ENCODE measurements around the gene EREG. TPM values are rescaled to one million over a fixed set of nuclear protein-coding genes. Genes with fewer than 3 reads are reported as not detected.
"Not testable (repeated sequence)": the region's sequence is repeated elsewhere in the genome, so short reads cannot be mapped to it uniquely, and the experiment has no call there.

Gene EREG
- total RNA-seq, 2 donors from 2014 or later = 0.07 TPM; not detected in 1

DNA sequence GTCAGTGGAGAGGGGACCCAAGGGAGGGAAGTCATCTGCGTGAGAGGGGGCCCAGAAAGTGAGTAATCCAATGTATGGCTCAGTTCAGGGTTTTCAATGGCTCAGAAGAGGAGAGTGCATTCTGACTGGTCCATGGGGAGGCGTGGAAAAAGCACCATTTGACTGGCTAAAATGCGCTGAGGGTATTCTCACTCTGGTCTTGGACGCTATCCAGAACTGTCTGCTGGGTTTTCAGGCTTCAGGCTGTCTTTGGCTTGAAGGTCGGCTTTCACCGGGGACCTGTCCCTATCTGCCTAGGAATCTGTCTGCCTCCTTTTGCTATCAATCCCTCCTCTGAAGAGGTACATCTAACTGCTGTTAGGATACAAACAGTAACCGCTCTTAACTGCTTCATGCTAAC is 30.3 kb upstream of the EREG start:
- no peak for ATAC-seq
- no peaks in the 10 kb centered on the region for H3K9me3 Mint-ChIP-seq
- no peak for DNase-seq (ENCODE audit: low spot score in 2 of 2)
- no peak overlapping the region for H3K27ac Mint-ChIP-seq
- H3K36me3 Mint-ChIP-seq = no peaks in the 10 kb centered on the region

DNA sequence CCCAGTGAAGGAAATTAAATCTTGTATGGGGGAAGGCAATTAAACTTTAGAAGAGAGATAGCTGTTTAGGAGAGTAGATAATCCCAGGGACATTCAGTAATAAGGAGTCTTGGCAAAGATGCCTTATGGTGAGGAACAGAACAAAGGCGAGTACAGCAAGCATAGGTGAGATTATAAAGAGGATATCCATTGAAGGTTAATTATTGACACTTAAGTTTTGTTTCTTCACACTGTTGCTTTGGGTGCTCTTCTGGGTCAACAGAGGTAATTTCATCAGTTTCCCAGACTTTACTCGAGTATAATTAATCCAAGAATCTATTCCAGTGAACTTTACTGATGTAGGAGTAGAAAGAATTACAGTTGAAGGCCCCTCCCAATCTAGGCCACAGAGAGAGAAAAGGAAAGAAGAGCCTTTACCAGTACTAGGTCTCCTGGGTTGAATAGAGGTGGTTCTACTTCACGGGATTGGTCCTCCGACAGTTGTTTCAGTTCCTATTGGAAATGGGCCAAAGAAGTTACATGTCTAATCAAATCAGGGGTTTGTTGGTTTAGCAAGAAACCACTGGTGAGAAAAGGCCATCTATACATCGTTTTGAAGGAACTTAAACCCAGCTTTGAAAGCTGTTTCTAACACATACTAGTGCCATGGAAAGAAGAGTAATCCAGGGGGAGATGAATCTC is 29.5 kb upstream of the EREG start:
- ATAC-seq (no peak), DNase-seq (ENCODE audit: low spot score in 2 of 2) (no peak)
- no peaks in the 10 kb centered on the region for H3K9me3 Mint-ChIP-seq
- no peaks in the 10 kb centered on the region for H3K36me3 Mint-ChIP-seq
- no peak overlapping the region for H3K27ac Mint-ChIP-seq

DNA sequence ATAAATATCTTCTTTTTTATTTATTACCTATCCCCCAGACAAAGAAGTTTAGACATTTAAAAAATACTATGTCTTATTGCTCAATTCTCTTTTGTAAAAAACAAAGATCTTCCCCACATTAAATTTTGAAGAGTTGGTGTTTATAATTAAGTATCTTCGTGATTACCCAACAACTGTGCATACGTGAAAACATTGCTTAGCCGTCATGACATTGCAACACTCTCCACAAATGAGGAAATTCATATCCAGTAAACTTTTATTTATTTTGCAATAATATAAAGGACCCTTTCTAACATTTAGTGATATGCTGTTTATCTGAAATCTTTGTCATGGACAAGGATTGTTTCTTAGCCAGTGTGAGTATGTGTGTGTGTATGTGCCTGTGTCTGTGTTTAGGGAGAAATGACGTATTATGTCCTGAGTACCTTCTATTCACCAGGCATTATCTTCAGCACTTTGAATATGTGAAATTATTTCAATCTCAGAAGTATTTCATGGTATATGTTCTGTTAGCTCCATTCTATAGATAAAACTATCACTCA is 26.1 kb upstream of the EREG start:
- H3K9me3 Mint-ChIP-seq = peaks cover 4 to 5% of the 10 kb centered on the region in 2 donors
- ATAC-seq = no peak
- no peak for DNase-seq (ENCODE audit: low spot score in 2 of 2)
- H3K36me3 Mint-ChIP-seq = peaks cover 0 to 20% of the 10 kb centered on the region in 2 donors
- no peak overlapping the region for H3K27ac Mint-ChIP-seq

DNA sequence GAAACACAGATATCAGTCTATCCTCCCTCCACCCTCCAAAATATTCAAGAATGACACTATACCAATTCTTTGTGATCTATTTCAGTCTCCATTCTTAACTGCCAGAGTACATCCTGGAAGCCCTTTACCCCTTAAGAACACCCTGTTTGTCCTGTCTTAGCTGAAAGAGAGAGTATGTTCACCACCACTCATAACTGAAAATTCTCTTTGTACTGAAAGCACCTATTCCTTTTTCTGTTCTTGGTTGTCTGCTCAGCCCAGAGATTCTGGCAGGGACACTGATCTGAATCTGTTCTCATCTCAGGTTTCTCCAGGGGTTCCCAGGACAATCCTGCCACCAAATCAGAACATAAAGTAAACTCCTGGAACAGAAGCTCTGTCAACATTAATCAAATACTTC is 25.4 kb upstream of the EREG start:
- ATAC-seq (no peak), DNase-seq (ENCODE audit: low spot score in 2 of 2) (no peak)
- Mint-ChIP-seq H3K36me3 (peaks cover 0 to 20% of the 10 kb centered on the region in 2 donors), H3K27ac (no peak overlapping the region), H3K9me3 (peaks cover 4 to 5% of the 10 kb centered on the region in 2 donors)

DNA sequence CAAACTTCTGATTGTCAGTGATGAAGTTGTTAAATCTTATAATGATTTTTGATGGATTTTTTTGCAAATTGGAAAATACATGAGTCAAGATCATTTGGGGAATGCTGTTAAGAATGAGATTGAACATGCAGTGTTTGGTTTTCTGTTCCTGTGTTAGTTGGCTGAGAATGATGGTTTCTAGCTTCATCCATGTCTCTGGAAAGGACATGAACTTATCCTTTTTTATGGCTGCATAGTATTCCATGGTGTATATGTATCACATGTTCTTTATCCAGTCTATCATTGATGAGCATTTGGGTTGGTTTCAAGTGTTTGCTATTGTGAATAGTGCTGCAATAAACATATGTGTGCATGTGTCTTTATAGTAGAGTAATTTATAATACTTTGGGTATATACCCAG is 24.5 kb upstream of the EREG start:
- not testable (repeated sequence) for H3K27ac Mint-ChIP-seq; H3K9me3 Mint-ChIP-seq; DNase-seq (ENCODE audit: low spot score in 2 of 2); ATAC-seq
- H3K36me3 Mint-ChIP-seq = peaks cover 0 to 25% of the 10 kb centered on the region in 2 donors

DNA sequence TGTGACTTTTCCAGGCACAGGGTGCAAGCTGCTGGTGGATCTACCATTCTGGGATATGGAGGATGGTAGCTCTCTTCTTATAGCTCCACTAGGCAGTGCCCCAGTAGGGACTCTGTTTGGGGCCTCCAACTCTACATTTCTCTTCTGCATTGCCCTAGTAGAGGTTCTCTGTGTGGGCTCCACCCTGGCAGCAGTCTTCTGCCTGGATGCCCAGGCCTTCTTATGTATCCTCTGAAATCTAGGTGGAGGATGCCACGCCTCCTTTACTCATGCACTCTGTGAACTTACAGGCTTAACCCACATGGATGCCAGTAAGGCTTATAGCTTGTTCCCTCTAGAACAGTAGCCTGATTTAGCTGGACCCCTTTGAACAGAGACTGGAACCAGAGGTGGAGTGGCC is 20.9 kb upstream of the EREG start:
- Mint-ChIP-seq H3K9me3 (peaks cover 5 to 10% of the 10 kb centered on the region in 2 donors), H3K27ac (no peak overlapping the region)
- no peak for ATAC-seq

DNA sequence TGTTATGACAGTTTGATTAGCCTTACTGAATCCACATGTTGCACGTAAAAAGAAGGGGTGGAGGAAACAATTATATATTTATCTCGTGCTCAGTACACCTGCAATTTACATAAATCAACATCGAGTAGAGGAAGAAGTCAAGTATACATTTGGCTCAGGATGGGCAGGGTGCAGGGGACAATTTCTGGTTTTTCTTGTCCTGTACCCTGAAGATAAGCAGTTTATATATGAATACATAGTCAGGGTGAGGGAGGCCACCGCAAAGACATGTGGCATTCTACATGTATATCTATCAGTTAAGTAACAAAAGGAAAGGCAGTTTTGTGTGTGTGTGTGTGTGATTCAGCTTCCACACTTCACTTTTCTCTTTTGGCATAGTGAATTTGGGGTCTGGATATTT is 11.1 kb upstream of the EREG start:
- DNase-seq (ENCODE audit: low spot score in 2 of 2) = no peak
- no peaks in the 10 kb centered on the region for H3K36me3 Mint-ChIP-seq
- ATAC-seq = no peak
- H3K9me3 Mint-ChIP-seq = no peaks in the 10 kb centered on the region
- no peak overlapping the region for H3K27ac Mint-ChIP-seq

More for the DNA sequence above, 20.9 kb upstream of the EREG start:
- no peak for DNase-seq (ENCODE audit: low spot score in 2 of 2)
- peaks cover 0 to 27% of the 10 kb centered on the region in 2 donors for H3K36me3 Mint-ChIP-seq

DNA sequence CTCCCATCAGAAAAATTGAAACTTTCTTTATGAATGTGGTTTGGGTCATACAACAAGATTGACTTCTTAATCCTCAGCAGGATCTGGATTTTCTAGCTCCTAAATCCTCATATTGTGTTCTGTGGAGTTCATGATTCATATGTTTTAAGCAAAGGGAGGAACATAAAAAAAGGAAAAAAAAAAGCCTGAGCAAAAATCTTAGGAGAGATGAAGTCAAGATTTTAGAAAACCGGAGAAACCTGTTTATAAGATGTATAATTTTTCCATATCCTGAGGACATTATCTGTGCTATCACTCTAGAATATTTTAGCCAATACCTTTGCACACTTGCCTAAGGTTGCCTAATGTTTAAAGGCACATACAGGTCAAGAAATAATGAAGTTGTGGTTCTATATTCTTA is 7.0 kb upstream of the EREG start:
- no peaks in the 10 kb centered on the region for H3K9me3 Mint-ChIP-seq
- H3K27ac Mint-ChIP-seq = no peak overlapping the region
- H3K36me3 Mint-ChIP-seq = no peaks in the 10 kb centered on the region
- DNase-seq (ENCODE audit: low spot score in 2 of 2) = no peak
- no peak for ATAC-seq

DNA sequence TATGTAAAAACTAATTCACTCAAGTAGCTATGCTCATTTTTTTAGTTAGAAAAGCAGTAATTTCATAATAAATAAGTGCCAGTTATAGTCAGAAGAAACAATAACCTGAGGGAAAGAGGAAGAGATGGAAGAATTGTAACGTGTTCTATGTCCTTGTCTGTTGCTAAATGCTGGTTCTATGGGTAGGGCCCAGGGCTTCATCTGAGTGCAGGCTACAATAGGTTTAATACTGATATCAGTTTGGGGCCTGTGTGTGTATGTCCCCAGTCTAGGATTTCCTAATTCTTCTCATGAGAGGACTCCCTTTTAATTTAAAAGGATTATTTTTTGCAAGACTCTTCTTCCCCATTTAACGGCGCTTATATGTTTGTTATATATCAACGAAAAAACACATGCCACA is 3.3 kb upstream of the EREG start:
- Mint-ChIP-seq H3K36me3 (no peaks in the 10 kb centered on the region), H3K9me3 (no peaks in the 10 kb centered on the region), H3K27ac (no peak overlapping the region)
- no peak for DNase-seq (ENCODE audit: low spot score in 2 of 2)
- ATAC-seq = no peak

DNA sequence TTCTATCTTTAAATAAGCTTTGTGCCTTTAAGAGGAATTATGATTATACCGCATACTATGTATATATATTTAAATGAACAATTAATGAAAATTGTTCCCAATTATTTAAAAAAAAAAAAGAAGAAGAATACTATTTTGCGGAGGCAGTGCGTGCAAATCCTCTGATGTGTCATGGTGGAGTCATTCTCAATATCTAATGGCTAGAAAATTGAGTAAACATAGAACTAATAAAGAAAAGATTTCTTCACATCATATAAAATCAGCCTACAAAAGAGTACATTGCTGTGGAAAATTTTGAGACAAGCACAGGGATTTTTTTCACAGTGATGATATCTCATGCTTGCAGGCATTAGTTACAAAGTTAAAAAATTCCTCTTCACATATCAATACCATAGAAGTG is 2.6 kb upstream of the EREG start:
- H3K27ac Mint-ChIP-seq = no peak overlapping the region
- ATAC-seq (no peak), DNase-seq (ENCODE audit: low spot score in 2 of 2) (no peak)
- no peaks in the 10 kb centered on the region for H3K9me3 Mint-ChIP-seq
- no peaks in the 10 kb centered on the region for H3K36me3 Mint-ChIP-seq

DNA sequence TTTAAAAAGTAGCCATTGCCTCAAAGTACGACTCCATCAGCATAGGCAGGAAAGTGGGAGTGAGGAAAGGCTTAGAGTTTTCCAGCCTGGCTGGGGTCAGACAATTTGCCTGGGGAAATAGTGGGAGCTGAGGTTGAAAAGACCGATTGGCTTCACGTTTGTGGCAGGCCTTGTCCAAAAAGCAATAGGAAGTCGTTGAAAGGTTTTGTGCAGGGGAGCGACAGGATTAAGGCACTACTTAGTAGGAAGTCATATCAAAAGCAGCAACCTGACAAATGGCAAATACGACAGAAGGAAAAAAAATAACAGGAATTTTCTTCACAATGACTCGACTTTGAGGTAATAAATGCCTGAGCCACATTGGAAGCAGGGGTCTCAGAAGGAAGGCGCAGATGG is 691 bp upstream of the EREG start:
- no peaks in the 10 kb centered on the region for H3K36me3 Mint-ChIP-seq
- no peak for ATAC-seq

DNA sequence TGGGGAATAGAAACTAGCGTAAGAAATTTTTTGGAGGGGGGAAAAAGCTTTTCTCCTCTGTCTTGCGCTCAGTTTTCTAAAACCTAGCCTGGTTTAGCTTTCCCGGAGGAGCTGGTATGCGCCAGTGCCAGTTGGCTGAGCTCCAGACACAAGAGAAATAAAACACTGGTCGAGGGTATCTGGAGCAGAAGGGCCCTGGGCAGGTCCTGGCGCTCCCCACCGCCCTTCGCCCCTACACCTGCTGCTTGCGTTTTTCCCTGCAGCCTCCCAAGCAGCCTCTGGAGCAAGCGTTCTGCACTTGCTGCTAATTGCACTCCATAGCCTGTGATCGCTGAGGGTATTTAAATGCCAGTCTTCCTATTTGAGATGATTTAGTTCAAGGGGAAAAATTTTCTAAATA is 816 bp downstream of the EREG start:
- H3K36me3 Mint-ChIP-seq = no peaks in the 10 kb centered on the region
- no peak for ATAC-seq
- H3K9me3 Mint-ChIP-seq = no peaks in the 10 kb centered on the region
- DNase-seq (ENCODE audit: low spot score in 2 of 2) = no peak
- no peak overlapping the region for H3K27ac Mint-ChIP-seq

More for the DNA sequence above, 691 bp upstream of the EREG start:
- Mint-ChIP-seq H3K9me3 (no peaks in the 10 kb centered on the region), H3K27ac (no peak overlapping the region)
- DNase-seq (ENCODE audit: low spot score in 2 of 2) = no peak

DNA sequence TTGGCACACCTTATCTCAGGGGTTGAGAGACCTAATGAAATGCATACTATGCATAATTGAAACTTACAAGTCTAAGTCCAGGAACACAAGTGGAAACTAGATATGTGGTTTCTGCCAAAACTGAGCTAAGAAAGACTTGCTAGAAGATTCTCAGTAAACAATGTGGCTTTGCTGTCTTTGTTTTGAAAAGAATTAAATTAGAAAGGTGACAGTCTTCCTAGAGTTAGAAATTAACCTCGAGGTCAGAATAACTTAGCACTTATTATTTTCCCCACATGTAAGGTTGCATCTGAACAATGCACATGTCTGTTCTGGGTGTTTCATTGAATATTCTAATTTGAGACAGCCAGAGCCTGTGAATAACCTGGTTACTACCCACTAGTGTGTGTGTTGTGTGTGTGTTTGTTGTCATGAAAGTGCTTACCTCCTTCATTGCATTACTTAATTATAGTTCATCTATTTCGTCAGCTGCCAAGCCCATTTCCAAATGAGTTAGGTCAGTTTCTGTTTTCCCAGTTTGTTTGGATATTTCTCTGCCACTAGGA is 1.5 kb downstream of the EREG start:
- ATAC-seq = no peak
- Mint-ChIP-seq H3K36me3 (no peaks in the 10 kb centered on the region), H3K9me3 (no peaks in the 10 kb centered on the region), H3K27ac (no peak overlapping the region)
- no peak for DNase-seq (ENCODE audit: low spot score in 2 of 2)

DNA sequence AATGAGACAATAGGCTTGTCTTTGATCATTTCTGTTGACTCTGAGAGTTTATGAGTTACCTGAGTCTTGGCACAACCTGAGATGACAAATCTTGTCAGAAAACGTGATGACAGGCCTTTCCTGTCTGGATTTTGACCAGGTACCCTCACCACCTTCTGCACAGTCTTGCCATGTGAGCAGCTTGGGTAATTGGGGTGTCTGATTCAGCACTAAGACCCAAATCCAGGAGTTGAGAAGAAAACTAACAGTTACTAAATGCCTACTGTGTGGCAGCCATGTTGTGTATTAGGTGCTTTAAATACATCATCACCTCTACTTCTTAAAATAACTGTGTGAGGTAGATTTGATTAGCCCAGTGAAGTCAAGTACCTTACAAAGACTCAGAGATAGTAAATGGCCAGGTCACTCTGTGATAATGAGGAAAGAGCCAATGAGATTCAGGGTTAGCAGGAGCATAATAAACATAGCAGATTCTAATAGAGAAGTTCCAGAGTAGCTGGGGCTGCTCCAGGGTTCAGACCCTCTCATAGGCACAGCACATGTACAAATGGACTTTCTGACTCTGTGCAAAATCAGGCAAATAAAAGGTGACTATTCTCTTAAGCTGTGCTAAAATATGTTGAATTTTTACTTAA is 2.8 kb downstream of the EREG start:
- Mint-ChIP-seq H3K36me3 (no peaks in the 10 kb centered on the region), H3K27ac (no peak overlapping the region), H3K9me3 (no peaks in the 10 kb centered on the region)
- no peak for ATAC-seq
- no peak for DNase-seq (ENCODE audit: low spot score in 2 of 2)

DNA sequence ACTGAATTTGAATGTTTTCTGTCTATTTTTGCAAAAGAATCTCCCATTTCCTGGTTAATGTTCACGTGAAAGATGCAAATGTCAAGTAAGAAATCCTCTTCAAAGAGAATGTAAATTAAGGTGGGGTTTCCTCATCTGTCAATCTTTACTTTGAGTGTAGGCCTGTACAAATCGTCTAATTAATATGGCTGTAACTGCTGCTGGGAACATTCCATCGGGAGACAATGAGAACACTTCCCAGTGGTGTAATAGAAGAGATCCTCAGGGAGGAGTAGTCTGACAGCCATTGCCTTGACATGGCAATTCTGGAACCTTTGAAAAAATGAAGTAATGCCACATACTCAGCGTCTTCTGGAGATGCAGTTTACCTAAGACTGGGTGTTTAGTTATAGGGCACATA is 3.7 kb downstream of the EREG start:
- no peak for DNase-seq (ENCODE audit: low spot score in 2 of 2)
- ATAC-seq = no peak
- Mint-ChIP-seq H3K27ac (no peak overlapping the region), H3K36me3 (no peaks in the 10 kb centered on the region), H3K9me3 (no peaks in the 10 kb centered on the region)

DNA sequence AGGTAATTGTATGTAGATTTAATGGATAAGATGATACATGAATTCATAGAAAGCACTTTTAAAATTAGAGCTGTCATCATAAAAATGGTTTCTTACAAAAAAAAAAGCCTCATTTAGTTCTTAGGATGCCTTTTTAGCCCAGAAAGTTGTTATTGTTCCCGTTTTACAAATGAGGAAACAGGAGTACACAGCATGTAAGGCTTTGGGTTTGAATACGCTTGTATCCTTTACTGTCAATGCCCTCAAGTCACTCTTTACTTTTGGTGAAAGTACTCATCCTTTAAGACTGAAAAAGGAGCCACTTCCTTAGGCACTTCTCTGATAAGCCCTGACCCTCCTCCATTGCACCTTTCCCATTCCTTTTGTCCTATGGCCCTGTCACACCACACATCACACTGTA is 4.9 kb downstream of the EREG start:
- no peak for ATAC-seq

DNA sequence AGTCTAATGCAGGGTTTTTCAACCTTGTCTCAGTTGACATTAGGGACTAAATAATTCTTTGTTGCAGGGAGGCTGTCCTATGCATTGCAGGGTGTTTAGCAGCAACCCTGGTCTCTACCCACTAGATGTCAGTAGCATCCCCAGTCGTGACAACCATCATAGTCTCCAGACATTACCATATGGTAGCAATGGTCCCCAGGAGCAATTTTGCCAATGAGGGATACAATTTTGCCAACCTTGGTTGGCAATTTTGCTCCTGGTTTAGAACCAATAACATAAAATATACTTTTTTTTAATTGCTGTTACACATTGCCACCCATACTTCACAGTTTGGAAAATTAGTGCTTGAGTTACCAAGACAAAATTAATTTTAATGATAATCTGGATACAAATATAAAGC is 6.0 kb downstream of the EREG start:
- Mint-ChIP-seq H3K27ac (no peak overlapping the region), H3K9me3 (no peaks in the 10 kb centered on the region), H3K36me3 (no peaks in the 10 kb centered on the region)
- peak in 1 of 2 donors; percentile 10 for DNase-seq (ENCODE audit: low spot score in 2 of 2)
- ATAC-seq = peak; percentile 79 to 88

More for the DNA sequence above, 4.9 kb downstream of the EREG start:
- H3K36me3 Mint-ChIP-seq = no peaks in the 10 kb centered on the region
- no peak for DNase-seq (ENCODE audit: low spot score in 2 of 2)
- no peak overlapping the region for H3K27ac Mint-ChIP-seq
- no peaks in the 10 kb centered on the region for H3K9me3 Mint-ChIP-seq

DNA sequence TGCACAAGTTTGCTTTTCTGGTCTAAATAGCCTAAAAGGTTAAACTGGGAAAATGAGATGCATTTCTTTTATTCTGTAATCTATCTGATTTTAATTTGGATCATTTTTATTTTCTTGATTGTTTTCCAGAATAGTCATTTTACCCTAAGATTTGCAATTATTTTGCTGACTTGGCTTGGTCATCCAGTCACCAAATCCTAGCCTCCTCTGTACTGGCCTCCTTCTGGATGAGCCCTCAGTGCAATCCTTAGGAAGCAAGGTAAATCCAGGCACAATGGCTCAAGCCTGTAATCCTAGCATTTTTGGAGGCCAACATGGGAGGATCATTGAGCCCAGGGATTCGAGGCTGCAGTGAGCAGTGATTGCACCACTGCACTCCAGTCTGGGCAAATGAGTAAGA is 9.2 kb downstream of the EREG start:
- H3K36me3 Mint-ChIP-seq = no peaks in the 10 kb centered on the region
- no peaks in the 10 kb centered on the region for H3K9me3 Mint-ChIP-seq
- no peak overlapping the region for H3K27ac Mint-ChIP-seq
- ATAC-seq (no peak), DNase-seq (ENCODE audit: low spot score in 2 of 2) (no peak)
